ENCODE measurements around the gene GLIS2. TPM values are rescaled to one million over a fixed set of nuclear protein-coding genes. Genes with fewer than 3 reads are reported as not detected.
A peak's percentile ranks its signal among the peaks of the same experiment; 100 is the strongest.

The GLIS2 gene
- polyA plus RNA-seq (ENCODE audit: insufficient read length in 4 of 4): 10 to 100 TPM; 36.0 to 75.3 (median 45.3) TPM

DNA sequence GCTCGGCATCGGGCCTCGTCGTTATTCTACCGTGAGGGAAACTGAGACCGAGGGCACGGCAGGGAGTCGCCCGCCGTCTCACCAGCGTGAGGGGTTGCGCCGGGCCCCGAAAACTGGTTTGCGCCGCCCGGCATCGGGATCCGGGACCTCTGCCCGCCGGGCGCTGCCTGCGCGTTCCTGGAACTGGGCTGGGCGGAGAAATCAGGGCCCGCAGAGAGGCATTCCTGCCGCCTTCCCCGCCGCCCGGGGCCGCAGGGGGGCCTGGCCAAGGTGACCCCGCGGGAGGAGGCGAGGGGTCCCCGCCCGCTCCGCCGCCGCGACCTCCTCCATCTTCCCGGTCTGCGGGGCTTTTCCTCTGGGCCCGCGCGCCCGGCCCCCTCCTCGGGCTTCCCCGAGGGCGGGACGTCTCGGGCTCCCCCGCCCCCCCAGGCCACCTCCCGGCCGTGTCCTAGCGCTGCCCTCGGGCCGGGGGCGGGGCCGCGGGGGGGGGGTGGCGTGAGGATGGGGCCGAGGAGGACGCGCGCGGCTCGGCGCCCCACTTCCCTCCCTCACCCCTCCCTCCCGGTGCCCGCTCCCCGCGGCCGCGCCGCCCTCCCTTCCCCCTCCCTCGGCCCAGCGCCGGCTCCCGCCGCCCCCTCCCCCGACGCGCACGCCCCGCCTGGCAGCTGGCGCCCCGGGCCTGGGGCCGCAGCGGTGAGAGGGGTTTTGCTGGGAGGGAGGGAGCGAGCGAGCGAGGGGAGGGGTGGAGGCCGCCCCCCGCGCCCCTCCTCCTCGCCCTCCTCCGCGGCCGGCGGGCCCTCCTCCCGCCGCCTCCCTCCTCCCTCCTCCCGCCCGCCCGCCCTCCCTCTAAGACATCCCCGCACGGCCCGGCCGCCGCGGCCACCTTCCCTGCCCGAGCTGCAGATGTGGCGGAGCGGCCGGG, at the start of gene GLIS2:
GLIS2 (plus strand) TSS at position 882 of the 922 bp plus-strand sequence. CDS start 16,214 bp downstream, outside the sequence.
- DNase-seq (ENCODE audit: low read depth in 4 of 4, low spot score in 3 of 4): peak in 2 of 4 donors; percentile 60 to 79

- DNase-seq (ENCODE audit: low read depth in 4 of 4, low spot score in 3 of 4): no peak
Measured at GRCh38 chr16:4266372-4266771, 49.5 kb upstream of the GLIS2 start.

- DNase-seq (ENCODE audit: low read depth in 4 of 4, low spot score in 3 of 4): no peak
Measured at GRCh38 chr16:4270091-4270490, 45.8 kb upstream of the GLIS2 start.

- DNase-seq (ENCODE audit: low read depth in 4 of 4, low spot score in 3 of 4): no peak
Measured at GRCh38 chr16:4270595-4270994, 45.3 kb upstream of the GLIS2 start.

DNA sequence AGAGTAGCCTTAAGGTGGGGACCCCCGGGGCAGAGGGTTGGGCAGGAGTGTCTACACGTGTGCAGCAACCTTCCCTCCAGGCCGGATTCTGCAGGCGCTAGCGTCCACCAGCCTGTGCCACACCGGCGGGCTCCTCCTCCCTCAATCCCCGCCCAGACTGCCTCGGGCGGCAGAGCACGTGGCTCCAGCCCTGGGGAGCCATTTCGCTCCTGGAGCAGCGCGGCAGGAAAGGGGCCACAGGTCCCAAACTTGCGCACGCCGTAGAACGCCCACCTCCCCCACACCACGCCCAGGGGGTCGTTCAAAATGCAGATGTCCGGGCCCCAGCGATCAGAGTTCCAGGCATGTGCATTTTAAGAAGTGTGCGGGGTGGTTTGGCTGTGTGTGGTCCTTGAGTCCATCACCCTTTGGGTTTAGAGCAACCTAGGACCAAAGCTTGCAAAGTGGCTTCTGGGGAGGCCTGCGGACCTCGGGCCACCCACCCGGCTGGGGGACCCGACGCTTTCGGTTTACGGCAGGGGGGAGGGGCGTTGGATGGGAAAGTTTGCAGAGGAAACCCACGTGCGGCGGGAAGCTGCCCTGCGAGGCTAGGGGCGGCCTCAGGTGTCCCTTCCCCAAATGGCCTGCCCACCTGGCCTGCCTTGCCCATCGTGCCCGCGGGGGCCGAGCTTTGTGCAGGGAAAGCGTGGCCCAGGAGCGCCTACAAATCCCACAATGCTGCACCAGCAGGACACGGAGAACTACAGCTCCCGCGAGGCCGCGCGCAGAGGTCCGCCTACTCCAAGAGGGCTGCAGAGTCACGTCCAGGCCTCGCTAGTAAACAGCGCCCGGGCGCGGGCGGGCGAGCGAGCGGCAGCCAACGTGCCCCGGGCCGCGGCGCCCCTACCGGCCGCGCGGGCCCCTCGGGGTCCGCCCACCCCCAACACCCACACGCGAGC, 44.4 kb upstream of the GLIS2 start:
- peak in 3 of 4 donors; percentile 79 to 82 (median 79) for DNase-seq (ENCODE audit: low read depth in 4 of 4, low spot score in 3 of 4)

- no peak for DNase-seq (ENCODE audit: low read depth in 4 of 4, low spot score in 3 of 4)
Measured at GRCh38 chr16:4272114-4272956, 43.5 kb upstream of the GLIS2 start.

DNA sequence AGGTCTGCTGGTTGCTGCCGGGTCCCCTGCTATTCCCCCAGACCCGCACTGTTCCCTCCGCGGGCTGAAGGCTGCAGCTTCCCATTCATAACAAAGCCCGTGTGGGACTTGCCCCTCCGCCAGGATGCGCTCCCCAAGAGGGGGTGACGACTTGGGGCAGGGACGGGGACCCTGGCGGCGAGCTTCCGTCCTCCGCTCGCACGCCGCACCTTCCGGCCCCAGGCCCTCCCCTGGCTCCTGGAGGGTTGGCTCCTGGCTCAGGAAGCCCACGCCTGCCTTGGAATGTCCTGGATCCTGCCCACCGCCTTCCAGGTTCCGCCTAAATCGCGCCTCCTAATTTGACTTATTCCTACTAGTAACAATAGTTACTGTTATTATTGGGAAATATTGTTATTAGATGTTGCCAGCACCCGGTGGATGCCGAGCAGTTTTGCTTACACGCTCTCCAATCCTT, 42.0 kb upstream of the GLIS2 start:
- no peak for DNase-seq (ENCODE audit: low read depth in 4 of 4, low spot score in 3 of 4)

DNA sequence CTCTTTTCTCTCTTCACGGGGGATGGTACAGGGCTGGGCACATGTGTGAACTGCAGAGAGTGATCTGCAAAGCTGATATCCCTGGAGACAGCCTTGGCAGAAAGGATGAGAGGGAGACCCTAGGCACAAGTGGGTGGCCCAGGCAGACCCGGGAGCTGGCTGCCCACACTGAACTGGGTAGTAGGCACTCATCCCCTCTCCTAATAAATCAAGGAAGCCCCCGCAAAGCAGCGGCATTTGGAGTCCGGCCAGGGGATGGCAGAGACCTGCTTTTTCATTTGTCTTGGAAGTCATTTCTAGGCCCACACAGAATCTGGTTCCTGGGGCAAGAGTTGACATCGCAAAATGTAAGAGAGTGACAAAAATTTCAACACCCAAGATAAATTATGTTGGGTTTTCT, 40.0 kb upstream of the GLIS2 start:
- DNase-seq (ENCODE audit: low read depth in 4 of 4, low spot score in 3 of 4): no peak

GRCh38 chr16:4277987-4278513, 37.8 kb upstream of the GLIS2 start:
- DNase-seq (ENCODE audit: low read depth in 4 of 4, low spot score in 3 of 4): no peak

DNA sequence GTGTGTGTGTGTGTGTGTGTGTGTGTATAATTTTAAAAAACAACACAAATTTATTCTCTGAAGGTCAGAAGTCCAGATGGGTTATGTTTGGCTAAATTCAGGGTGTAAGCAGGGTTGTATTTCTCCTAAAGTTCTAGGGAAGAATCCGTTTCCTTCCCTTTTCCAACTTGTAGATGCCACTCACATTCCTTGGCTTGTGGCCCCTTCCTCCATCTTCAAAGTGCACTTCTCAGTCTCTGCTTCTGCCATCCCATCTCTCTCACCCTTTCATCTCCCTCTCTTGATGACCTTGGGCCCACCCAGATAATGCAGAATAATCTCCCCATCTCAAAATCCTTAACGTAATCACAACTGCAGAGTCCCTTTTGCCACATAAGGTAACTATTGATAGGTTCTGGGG, 35.2 kb upstream of the GLIS2 start:
- no peak for DNase-seq (ENCODE audit: low read depth in 4 of 4, low spot score in 3 of 4)

DNA sequence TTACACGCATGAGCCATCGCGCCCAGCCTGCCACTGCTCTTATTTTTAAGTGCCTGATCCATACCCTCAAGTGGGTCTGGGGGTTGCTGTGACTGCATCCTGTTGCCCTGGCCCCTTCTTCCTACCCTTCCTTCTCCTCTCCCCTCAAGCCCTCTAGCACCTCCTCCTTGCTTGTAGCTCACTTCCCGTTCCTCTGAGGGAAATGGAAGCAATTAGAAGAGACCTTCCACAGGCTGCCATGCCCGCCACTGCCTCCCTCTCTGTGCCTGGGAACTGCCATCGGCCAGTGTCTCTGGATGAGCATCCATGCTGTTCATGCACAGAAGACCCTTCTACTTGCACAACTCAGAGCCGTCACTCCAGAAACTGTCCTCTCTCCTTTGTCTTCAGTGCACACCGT, 32.4 kb upstream of the GLIS2 start:
- no peak for DNase-seq (ENCODE audit: low read depth in 4 of 4, low spot score in 3 of 4)

DNA sequence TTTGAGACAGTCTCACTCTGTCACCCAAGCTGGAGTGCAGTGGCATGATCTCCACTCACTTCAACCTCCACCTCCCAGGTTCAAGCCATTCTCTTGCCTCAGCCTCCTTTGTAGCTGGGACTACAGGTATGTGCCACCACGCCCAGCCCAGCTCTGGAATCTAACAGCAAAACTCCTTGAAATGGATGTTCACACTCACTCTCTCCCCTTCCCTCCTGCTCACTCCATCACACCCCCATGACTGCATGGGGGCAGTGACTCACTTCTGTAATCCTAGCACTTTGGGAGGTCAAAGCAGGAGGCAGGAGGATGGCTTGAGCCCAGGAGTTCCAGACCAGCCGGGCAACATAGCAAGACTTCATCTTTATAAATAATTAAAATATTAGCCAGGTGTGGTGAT, 31.9 kb upstream of the GLIS2 start:
- DNase-seq (ENCODE audit: low read depth in 4 of 4, low spot score in 3 of 4): no peak

GRCh38 chr16:4285167-4285566, 30.7 kb upstream of the GLIS2 start:
- no peak for DNase-seq (ENCODE audit: low read depth in 4 of 4, low spot score in 3 of 4)

DNA sequence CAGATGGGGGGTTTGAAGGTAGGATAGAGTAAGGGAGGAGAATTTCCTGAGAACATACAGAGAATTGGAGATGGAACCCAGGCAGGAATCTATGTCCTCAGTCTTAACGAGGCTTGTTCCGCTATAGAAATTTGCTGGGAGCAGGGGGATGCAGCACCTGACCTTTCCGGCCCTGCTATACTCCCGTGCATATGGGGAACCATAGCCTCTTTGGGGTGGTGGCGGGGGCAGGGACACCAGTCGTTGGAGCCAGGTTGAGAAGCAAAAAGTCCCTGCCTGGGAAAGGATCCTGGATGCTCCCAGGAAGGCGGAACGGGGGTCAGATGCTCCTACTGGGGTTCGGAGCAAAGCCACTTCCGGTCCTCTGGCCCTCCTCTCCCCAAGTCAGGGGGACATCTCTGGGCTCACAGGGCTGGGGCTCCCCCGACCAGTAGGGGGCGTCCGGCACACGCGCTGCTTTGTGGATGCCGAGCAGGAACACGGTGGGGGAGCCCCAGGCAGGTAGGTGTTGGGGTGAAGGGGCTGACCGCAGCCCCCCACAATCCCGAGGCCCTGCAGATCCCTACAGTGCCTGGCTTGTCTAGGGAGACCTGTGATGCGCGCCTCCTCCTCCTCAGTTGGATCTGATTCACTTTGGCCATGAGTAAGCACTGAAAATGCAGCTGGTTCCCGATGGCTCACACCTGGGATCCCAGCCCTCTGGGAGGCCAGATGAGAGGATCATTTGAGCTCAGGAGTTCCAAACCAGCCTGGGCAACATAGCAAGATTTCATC, 27.5 kb upstream of the GLIS2 start:
- no peak for DNase-seq (ENCODE audit: low read depth in 4 of 4, low spot score in 3 of 4)

DNA sequence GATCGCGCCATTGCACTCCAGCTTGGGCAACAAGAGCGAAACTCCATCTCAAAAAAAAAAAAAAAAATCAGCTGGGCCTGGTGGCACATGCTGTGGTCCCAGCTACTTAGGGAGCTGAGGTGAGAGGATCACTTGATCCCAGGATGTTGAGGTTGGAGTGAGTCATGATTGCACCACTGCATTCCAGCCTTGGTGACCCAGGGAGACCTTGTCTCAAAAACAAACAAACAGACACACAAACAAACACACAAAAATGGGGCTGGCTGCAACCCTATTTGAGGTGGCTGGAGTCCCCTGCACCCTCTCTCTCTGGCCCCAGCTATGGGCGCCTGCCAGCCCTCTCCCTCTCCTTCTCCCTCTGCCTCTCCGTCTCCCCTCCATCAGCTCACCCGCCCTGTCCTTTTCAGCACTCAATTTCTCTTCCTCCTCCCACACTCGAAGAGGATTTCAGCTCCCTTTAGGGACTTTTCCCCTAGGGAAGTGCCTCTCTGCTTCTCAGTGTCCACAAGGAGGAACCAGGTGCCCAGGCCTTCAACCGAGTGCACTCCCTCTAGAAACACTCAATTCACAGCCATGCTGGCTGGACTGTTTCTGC, 25.5 kb upstream of the GLIS2 start:
- DNase-seq (ENCODE audit: low read depth in 4 of 4, low spot score in 3 of 4): no peak

GRCh38 chr16:4291699-4292098, 24.2 kb upstream of the GLIS2 start:
- DNase-seq (ENCODE audit: low read depth in 4 of 4, low spot score in 3 of 4): no peak

DNA sequence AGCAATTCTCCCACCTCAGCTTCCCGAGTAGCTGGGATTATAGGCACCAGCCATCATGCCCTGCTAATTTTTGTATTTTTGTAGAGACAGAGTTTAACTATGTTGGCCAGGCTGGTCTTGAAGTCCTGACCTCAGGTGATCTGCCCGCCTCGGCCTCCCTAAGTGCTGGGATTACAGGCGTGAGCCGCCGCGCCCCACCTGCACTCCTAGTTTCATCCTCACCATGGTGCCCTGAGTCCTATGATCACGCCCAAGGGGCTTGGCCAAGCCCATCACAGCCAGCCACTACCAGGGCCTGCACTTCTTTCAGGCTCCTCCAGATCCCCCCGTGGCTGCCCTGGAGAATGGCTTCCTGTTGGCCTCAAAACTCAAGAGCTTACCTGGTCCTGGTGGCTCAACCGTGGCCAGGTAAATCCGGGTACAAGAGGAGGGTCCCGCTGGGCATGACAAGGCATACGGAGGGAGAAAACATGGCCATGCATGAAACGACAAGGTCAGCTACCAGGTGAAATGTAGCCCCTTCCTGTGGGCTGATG, 22.6 kb upstream of the GLIS2 start:
- DNase-seq (ENCODE audit: low read depth in 4 of 4, low spot score in 3 of 4): no peak

- DNase-seq (ENCODE audit: low read depth in 4 of 4, low spot score in 3 of 4): peak in 1 of 4 donors; percentile 58
Measured at GRCh38 chr16:4293822-4294457, 21.9 kb upstream of the GLIS2 start.

Data from left renal pelvis (tissue), 4 donors.